ENCODE results near the gene CEP295NL.
A peak's percentile ranks its signal among the peaks of the same experiment; 100 is the strongest.
"Not testable (repeated sequence)": the region's sequence is repeated elsewhere in the genome, so short reads cannot be mapped to it uniquely, and the experiment has no call there.

Gene CEP295NL, protein sequence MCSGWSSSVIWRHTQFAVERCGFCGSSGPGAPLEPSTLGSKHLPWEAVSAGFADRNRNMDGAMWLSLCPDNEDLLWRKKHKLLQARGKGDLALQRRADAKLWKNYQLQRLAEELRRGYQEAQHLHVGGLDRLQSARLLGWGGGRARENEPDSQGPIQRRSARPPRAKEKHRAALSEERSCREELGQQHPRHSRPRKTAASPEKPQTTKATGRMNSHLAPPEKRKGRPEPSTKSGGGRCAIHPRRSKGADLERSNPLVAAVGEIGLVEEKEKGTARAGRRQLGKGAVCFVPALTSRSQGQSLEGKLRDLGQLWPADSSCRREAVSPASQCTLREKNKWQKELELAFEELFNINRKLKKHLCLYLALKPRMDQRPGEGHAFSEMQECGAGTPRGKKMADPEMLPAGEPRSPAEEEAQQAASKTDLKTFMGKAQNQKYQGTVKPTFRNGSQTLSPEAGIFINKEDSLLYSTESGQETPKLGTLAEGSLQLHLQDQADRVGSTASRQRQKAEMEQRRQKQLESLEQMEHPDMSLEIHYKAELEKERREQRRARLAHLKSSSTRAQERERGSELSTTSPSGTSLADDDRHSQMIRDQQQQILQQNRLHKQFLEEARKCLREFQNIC

DNA sequence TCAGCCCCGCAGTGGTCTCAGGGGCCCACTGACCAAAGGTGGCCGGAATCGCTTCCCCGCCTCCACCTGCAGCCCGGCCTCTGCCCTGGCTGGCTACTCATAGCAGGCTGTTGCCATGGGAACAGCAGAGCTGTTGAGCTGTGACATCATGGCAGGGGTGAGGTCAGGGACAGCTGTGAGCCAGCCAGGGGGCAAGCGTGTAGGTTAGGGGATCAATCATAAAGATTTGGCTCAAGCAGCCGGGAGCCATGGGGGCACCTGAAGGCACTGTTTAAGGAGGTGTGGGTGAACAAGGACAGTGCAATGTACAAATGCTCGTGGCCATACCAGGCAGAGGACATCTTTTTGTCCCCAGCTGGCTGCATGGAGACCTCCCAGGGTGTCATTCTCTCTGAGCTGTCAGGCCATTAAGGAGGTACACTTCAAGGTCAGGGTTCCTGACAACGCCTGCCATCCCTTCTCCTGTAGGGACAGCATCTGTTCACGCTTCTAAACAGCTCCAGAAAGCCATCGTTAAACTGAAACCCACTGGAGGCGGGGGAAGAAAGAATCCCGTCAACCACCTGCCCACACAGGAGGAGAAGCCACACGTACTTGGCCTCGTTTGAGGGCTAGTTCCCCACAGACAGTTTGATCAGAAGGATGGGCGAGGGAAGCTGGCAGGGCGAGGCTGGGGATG lies at the start of gene CEP295NL:
Gene CEP295NL (minus strand): TSS at position 101 of the 679 bp plus-strand sequence. CDS start 1,373 bp downstream, outside the sequence.
- peak; percentile 81 for DNase-seq

GRCh38 chr17:78952706-78953105 lies 49.7 kb upstream of the CEP295NL start:
- DNase-seq: no peak

DNA sequence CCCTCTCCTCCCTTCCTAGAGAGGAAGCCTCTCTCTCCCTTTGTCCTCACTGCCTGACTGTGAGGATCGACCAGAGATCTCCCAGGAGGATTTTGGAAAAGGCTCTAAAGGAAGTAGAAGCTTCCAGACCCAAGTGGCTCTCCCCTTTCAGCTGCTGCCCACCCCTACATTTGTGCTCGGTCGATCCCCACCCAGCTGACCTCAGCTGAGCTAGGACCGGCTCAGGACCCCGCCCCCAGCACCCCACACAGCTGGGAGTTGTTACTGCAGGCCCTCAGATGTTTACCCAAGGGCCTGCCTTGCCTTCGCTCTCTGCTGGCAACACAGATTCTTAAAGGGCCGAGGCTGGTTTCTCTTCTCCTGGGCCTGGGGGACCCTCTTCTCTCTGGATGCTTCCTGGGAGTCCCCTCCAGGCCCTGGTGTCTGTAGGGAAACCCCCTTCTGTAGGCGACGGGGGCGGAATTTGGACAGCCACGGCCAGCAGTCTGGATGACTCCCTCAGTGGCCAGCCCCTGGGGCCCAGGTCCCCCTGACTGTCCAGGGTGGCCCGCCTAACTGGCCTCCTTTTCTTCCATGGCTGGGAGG lies 49.1 kb upstream of the CEP295NL start:
- DNase-seq: peak; percentile 79

- DNase-seq: no peak
These were observed 47.9 kb upstream of the CEP295NL start for GRCh38 chr17:78950870-78951269.

GRCh38 chr17:78947235-78948149 lies 44.5 kb upstream of the CEP295NL start:
- DNase-seq: no peak

DNA sequence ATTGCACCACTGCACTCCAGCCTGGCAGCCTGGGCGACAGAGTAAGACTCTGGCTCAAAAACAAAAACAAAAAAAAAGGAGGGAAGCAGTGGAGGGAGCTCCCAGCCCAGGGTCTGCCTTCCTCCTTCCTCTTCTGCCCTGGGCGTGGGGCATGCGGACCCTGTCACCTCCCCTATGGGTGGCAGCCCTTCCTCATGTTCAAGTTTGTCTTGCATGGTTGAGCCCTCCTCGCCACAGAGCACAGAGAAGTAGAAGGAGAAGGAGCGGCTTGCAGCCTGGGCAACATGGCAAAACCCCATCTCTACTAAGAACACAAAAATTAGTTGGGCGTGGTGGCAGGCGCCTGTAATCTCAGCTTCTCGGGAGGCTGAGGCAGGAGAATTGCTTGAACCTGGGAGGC lies 43.6 kb upstream of the CEP295NL start:
- DNase-seq: no peak

DNA sequence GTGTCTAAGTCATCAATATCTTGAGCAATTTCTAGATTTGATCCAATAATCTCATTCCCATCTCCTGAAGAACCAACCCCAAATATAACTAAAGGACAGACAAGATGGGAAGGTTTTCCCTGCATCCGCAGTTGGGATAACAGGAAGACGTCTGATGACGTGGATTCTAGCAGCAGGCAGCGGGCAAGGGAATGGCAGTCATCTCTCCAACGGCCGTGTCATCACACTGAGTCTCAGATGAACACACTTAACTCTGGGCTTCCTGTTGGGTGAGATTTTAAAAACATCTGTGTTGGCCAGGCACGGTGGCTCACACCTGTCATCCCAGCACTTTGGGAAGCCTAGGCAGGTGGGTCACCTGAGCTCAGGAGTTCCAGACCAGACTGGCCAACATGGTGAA lies 43.1 kb upstream of the CEP295NL start:
- DNase-seq: no peak

GRCh38 chr17:78945455-78945854 lies 42.5 kb upstream of the CEP295NL start:
- DNase-seq: not testable (repeated sequence)

DNA sequence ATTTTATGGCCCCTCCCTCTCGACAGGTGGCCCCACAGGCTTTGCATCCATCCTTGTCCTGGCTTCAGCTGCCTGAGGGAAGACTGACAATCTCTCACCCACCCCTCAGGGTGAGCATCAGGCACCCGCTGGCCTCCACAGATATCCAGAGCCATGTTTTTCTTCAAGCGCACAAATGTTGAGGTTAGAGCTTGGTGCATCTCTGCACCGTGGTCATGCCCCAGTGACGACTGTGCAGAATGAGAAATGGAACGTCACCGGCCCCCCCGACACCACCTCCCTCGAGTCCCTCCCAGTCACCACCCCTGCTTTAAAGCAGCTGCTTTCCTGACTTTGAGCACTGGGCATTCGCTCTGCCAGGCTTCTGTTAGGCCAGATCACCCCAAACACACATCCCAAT lies 42.0 kb upstream of the CEP295NL start:
- peak; percentile 53 for DNase-seq

DNA sequence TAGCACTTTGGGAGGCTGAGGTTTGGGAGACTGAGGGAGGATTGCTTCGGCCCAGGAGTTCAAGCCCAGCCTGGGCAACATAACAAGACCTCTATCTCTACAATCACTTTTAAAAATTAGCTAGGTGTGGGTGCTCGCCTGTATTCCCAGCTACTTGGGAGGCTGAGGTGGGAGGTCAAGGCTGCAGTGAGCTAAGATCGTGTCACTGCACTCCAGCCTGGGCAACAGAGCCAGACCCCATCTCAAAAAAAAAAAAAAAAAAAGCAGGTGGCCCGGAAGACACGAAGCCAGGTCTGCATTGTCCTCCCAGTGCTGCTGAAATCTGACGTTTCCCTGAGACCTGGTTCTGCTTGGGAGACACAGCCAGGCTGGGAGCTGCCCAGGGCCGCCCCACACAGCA lies 41.0 kb upstream of the CEP295NL start:
- no peak for DNase-seq

- peak; percentile 76 for DNase-seq
These were observed 37.7 kb upstream of the CEP295NL start for GRCh38 chr17:78940708-78941107.

GRCh38 chr17:78940258-78940657 lies 37.3 kb upstream of the CEP295NL start:
- DNase-seq: no peak

- DNase-seq: no peak
These were observed 36.6 kb upstream of the CEP295NL start for GRCh38 chr17:78939615-78940014.

- no peak for DNase-seq
These were observed 34.6 kb upstream of the CEP295NL start for GRCh38 chr17:78937561-78937960.

DNA sequence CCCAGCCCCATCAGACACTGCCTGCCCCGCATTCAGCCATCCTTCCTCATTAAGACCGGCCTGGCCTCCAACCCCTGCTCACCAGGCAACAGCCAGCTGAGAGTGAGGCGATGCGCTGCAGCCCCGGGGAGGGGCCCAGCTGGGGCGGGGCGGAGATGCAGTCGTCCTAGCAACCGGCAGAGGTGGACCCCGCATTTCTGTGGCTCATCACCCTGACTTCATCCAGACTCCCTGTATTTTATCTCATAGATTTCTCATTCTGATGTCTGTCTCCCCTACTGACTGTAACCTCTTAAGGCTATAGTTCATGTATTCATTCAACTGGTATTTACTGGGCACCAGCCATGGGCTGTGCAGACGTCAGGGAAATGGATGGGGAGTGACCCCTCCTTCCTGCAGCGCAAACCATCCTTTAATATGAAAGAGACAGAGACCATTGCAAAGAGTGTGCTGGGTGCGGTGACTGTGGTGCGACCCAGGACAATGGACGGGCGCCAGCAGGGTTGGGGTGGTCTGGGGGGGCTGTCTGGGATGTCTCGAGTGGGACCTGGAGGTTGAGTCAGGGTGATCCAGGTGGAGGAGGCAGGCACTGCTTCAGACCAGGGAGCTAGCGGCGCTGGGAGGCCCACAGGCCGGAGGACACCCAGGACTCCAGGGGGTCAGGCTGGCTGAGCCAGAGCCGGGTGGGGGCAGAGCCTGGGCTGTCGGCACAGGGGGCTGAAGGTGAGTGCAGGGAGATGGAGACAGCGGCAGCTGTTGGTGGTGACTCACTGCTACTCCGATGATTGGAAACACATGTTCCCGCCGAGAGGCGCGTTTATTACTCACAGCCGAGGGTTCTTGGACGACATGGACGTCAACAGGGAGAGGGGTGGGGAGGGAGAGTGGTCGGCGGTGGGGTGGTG lies 32.7 kb upstream of the CEP295NL start:
- peak; percentile 91 for DNase-seq

- no peak for DNase-seq
These were observed 31.8 kb upstream of the CEP295NL start for GRCh38 chr17:78934681-78935418.

- peak; percentile 99 for DNase-seq
These were observed 31.1 kb upstream of the CEP295NL start for GRCh38 chr17:78933959-78934568.

GRCh38 chr17:78933025-78933958 lies 30.3 kb upstream of the CEP295NL start:
- peak; percentile 78 for DNase-seq
